Gastroesophageal sphincter (tissue), 2 donors: ENCODE data around the gene BACH1.

Experiments
- EP300 ChIP-seq: sonication (generic); formaldehyde crosslinking; IDR thresholded peaks from one replicate; pipeline ENCODE4 v1.6.1; 2017; ENCODE audit warnings: antibody characterized with exemption, mild to moderate bottlenecking
- POLR2A ChIP-seq, 2 donors: fragments of 450-650 bp; IDR thresholded peaks; one replicate each; pipeline ENCODE4 v1.6.1; 2017; ENCODE audit warnings: antibody characterized with exemption in 2 of 2, mild to moderate bottlenecking in 2 of 2, moderate library complexity in 1 of 2

DNA sequence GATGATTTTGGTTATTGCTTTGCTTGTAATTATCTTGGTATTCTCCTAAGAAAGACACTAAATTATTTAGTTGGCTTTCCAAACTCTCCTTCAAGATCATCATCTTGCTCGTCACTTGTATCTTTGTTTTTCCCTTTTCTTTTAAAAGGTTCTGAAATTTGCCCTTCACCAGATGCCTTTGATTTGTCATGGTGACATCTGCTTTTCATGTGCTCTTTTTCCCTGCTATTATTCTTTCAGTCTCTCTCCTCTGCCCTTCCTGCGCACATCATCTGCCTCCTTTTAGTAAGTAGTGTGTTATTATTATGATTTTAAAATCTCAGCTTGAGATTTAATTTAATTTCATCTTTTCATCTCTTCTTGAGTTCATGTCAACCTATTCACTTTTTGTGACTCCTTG is 92.1 kb downstream of the BACH1 start:
- no peak for TF ChIP-seq EP300
- no peak for TF ChIP-seq POLR2A (IDR thresholded peaks at IDR 0.05)
